ENCODE results near the gene LGALS16.
"Not testable (repeated sequence)": the region's sequence is repeated elsewhere in the genome, so short reads cannot be mapped to it uniquely, and the experiment has no call there.

Gene LGALS16

GRCh38 chr19:39655613-39656012 is at the start of gene LGALS16:
LGALS16 (plus strand) TSS chr19:39655913; CDS start chr19:39655962, 49 bp downstream.
- no peak for DNase-seq (ENCODE audit: low read depth)

GRCh38 chr19:39607021-39607420 is 48.7 kb upstream of the LGALS16 start:
- DNase-seq (ENCODE audit: low read depth), result no peak

- DNase-seq (ENCODE audit: low read depth), result no peak
These were observed 48.2 kb upstream of the LGALS16 start for GRCh38 chr19:39607561-39607960.

- DNase-seq (ENCODE audit: low read depth), result no peak
These were observed 42.1 kb upstream of the LGALS16 start for GRCh38 chr19:39613597-39613996.

GRCh38 chr19:39617745-39618144 is 38.0 kb upstream of the LGALS16 start:
- DNase-seq (ENCODE audit: low read depth), result no peak

- no peak for DNase-seq (ENCODE audit: low read depth)
These were observed 31.8 kb upstream of the LGALS16 start for GRCh38 chr19:39623946-39624345.

- not testable (repeated sequence) for DNase-seq (ENCODE audit: low read depth)
These were observed 28.1 kb upstream of the LGALS16 start for GRCh38 chr19:39627631-39628030.

GRCh38 chr19:39631178-39631577 is 24.5 kb upstream of the LGALS16 start:
- no peak for DNase-seq (ENCODE audit: low read depth)

- no peak for DNase-seq (ENCODE audit: low read depth)
These were observed 24.1 kb upstream of the LGALS16 start for GRCh38 chr19:39631626-39632025.

GRCh38 chr19:39637891-39638290 is 17.8 kb upstream of the LGALS16 start:
- DNase-seq (ENCODE audit: low read depth), result no peak

GRCh38 chr19:39641773-39642172 is 13.9 kb upstream of the LGALS16 start:
- no peak for DNase-seq (ENCODE audit: low read depth)

- DNase-seq (ENCODE audit: low read depth), result no peak
These were observed 12.1 kb upstream of the LGALS16 start for GRCh38 chr19:39643591-39643990.

- no peak for DNase-seq (ENCODE audit: low read depth)
These were observed 9.8 kb upstream of the LGALS16 start for GRCh38 chr19:39645800-39646411.

GRCh38 chr19:39647918-39648317 is 7.8 kb upstream of the LGALS16 start:
- no peak for DNase-seq (ENCODE audit: low read depth)

GRCh38 chr19:39659791-39660190 is 4.1 kb downstream of the LGALS16 start:
- no peak for DNase-seq (ENCODE audit: low read depth)

GRCh38 chr19:39660661-39661060 is 4.9 kb downstream of the LGALS16 start:
- DNase-seq (ENCODE audit: low read depth), result no peak

GRCh38 chr19:39661565-39661964 is 5.9 kb downstream of the LGALS16 start:
- no peak for DNase-seq (ENCODE audit: low read depth)

- DNase-seq (ENCODE audit: low read depth), result not testable (repeated sequence)
These were observed 14.1 kb downstream of the LGALS16 start for GRCh38 chr19:39669860-39670259.

- no peak for DNase-seq (ENCODE audit: low read depth)
These were observed 15.3 kb downstream of the LGALS16 start for GRCh38 chr19:39670998-39671397.

GRCh38 chr19:39671739-39672363 is 16.1 kb downstream of the LGALS16 start:
- DNase-seq (ENCODE audit: low read depth), result no peak

GRCh38 chr19:39672473-39672872 is 16.8 kb downstream of the LGALS16 start:
- no peak for DNase-seq (ENCODE audit: low read depth)

GRCh38 chr19:39673862-39674261 is 18.1 kb downstream of the LGALS16 start:
- DNase-seq (ENCODE audit: low read depth), result not testable (repeated sequence)

GRCh38 chr19:39676004-39676403 is 20.3 kb downstream of the LGALS16 start:
- no peak for DNase-seq (ENCODE audit: low read depth)

All from stimulated activated CD8-positive, alpha-beta memory T cell treated with anti-CD3 and anti-CD28 coated beads, Interleukin-12 subunit alpha, Interleukin-12 subunit beta, amount 100 ng/mL, for 4 hours (primary cell).